OCI-LY1 (cell line): ENCODE data around the gene KCNMB2.

Experiments used
- H2AFZ ChIP-seq: fragments of 200-600 bp; sonication (generic), shearing (Covaris generic); 2 replicates; pipeline ENCODE4 v1.6.0; 2014; ENCODE audit warnings: antibody characterized with exemption, mild to moderate bottlenecking, low read length
- H3F3A ChIP-seq: fragments of 200-600 bp; sonication (generic), shearing (Covaris generic); 2 replicates; pipeline ENCODE4 v1.6.0; 2014; ENCODE audit warnings: mild to moderate bottlenecking, antibody characterized with exemption, low read length, moderate library complexity; ENCODE audit not compliant: insufficient read depth
- H3K27ac ChIP-seq: fragments of 200-600 bp; sonication (generic); 2 replicates; pipeline ENCODE4 v1.5.1; 2014; ENCODE audit warnings: low read length, mixed run types, mild to moderate bottlenecking, low read depth; ENCODE audit not compliant: poor library complexity, severe bottlenecking
- H3K27me3 ChIP-seq: fragments of 200-600 bp; sonication (generic); 2 replicates; pipeline ENCODE4 v1.6.0; 2014; ENCODE audit warnings: antibody characterized with exemption, mild to moderate bottlenecking, low read length, moderate library complexity; ENCODE audit not compliant: insufficient read depth
- H3K36me3 ChIP-seq: fragments of 200-600 bp; sonication (generic); 2 replicates; pipeline ENCODE4 v1.6.1; 2014; ENCODE audit warnings: mild to moderate bottlenecking, antibody characterized with exemption, low read length, moderate library complexity, mixed read lengths; ENCODE audit not compliant: insufficient read depth
- H3K4me1 ChIP-seq: fragments of 200-600 bp; sonication (generic); 2 replicates; pipeline ENCODE4 v1.5.1; 2014; ENCODE audit warnings: mild to moderate bottlenecking, low read length, moderate library complexity; ENCODE audit not compliant: insufficient read depth, severe bottlenecking
- H3K4me2 ChIP-seq: fragments of 200-600 bp; sonication (generic), shearing (Covaris generic); 2 replicates; pipeline ENCODE4 v1.6.1; 2014; ENCODE audit warnings: low read length
- H3K4me3 ChIP-seq: fragments of 200-600 bp; sonication (generic); 2 replicates; pipeline ENCODE4 v1.5.1; 2014; ENCODE audit warnings: low read length, low read depth, mild to moderate bottlenecking, mixed read lengths; ENCODE audit not compliant: poor library complexity, severe bottlenecking
- H3K79me2 ChIP-seq: fragments of 200-600 bp; shearing (Covaris generic); 2 replicates; pipeline ENCODE4 v1.6.1; 2016; ENCODE audit warnings: mixed run types, low read length, mixed read lengths; ENCODE audit not compliant: insufficient read depth
- H3K9ac ChIP-seq: fragments of 200-600 bp; sonication (generic), shearing (Covaris generic); 2 replicates; pipeline ENCODE4 v1.6.1; 2014; ENCODE audit warnings: mild to moderate bottlenecking, low read length, mixed read lengths
- H3K9me2 ChIP-seq: fragments of 200-600 bp; sonication (generic), shearing (Covaris generic); 2 replicates; pipeline ENCODE4 v1.6.1; 2014; ENCODE audit warnings: low read depth, mild to moderate bottlenecking, low read length, mixed read lengths
- H3K9me3 ChIP-seq: fragments of 200-600 bp; shearing (Covaris generic); 2 replicates; pipeline ENCODE4 v1.6.1; 2014; ENCODE audit warnings: low read length, mixed read lengths
- H4K20me1 ChIP-seq: fragments of 200-600 bp; sonication (generic), shearing (Covaris generic); 2 replicates; pipeline ENCODE4 v1.6.0; 2016; ENCODE audit warnings: mild to moderate bottlenecking, low read length; ENCODE audit not compliant: insufficient read depth
- CTCF ChIP-seq: fragments of 200-600 bp; sonication (generic), shearing (Covaris generic); IDR thresholded peaks from 2 replicates; pipeline ENCODE4 v1.5.1; 2017; ENCODE audit warnings: mild to moderate bottlenecking, antibody characterized with exemption, low read length, moderate library complexity, mixed read lengths
- EZH2 ChIP-seq: fragments of 200-600 bp; sonication (generic), shearing (Covaris generic); IDR thresholded peaks from 2 replicates; pipeline ENCODE4 v1.8.0; 2017; ENCODE audit warnings: borderline replicate concordance, mixed run types, mild to moderate bottlenecking, antibody characterized with exemption, low read length, moderate library complexity, mixed read lengths

The KCNMB2 gene

GRCh38 chr3:178709051-178709450, 172.8 kb downstream of the KCNMB2 start:
- TF ChIP-seq EZH2, result no peak
- no peak for TF ChIP-seq CTCF
- no peaks in the 10 kb centered on the region for H3K27me3 ChIP-seq
- no peak overlapping the region for H2AFZ ChIP-seq
- no peaks in the 10 kb centered on the region for H3K9me3 ChIP-seq
- no peak overlapping the region for H3K27ac ChIP-seq
- H4K20me1 ChIP-seq, result no peaks in the 10 kb centered on the region
- H3K9ac ChIP-seq, result no peak overlapping the region
- no peak overlapping the region for H3K4me3 ChIP-seq
- no peaks in the 10 kb centered on the region for H3F3A ChIP-seq
- H3K4me2 ChIP-seq, result no peak overlapping the region
- H3K79me2 ChIP-seq, result no peaks in the 10 kb centered on the region
- no peaks in the 10 kb centered on the region for H3K9me2 ChIP-seq
- H3K4me1 ChIP-seq, result no peaks in the 10 kb centered on the region
- no peaks in the 10 kb centered on the region for H3K36me3 ChIP-seq

GRCh38 chr3:178711753-178712152, 175.5 kb downstream of the KCNMB2 start:
- TF ChIP-seq EZH2, result no peak
- no peak for TF ChIP-seq CTCF
- Histone ChIP-seq H3F3A (no peaks in the 10 kb centered on the region), H3K4me1 (no peaks in the 10 kb centered on the region), H3K9me3 (no peaks in the 10 kb centered on the region), H3K4me3 (no peak overlapping the region), H3K9ac (no peak overlapping the region), H3K4me2 (no peak overlapping the region), H3K36me3 (no peaks in the 10 kb centered on the region), H3K27me3 (no peaks in the 10 kb centered on the region), H2AFZ (no peak overlapping the region), H3K79me2 (no peaks in the 10 kb centered on the region), H4K20me1 (no peaks in the 10 kb centered on the region), H3K27ac (no peak overlapping the region), H3K9me2 (no peaks in the 10 kb centered on the region)

- no peak for TF ChIP-seq EZH2
- TF ChIP-seq CTCF, result no peak
- no peaks in the 10 kb centered on the region for H3K79me2 ChIP-seq
- no peaks in the 10 kb centered on the region for H3K27me3 ChIP-seq
- no peak overlapping the region for H3K4me2 ChIP-seq
- no peak overlapping the region for H3K27ac ChIP-seq
- H3K4me3 ChIP-seq, result no peak overlapping the region
- H3F3A ChIP-seq, result no peaks in the 10 kb centered on the region
- no peaks in the 10 kb centered on the region for H3K9me2 ChIP-seq
- no peaks in the 10 kb centered on the region for H4K20me1 ChIP-seq
- no peak overlapping the region for H2AFZ ChIP-seq
- no peaks in the 10 kb centered on the region for H3K9me3 ChIP-seq
- no peak overlapping the region for H3K9ac ChIP-seq
- no peaks in the 10 kb centered on the region for H3K36me3 ChIP-seq
- H3K4me1 ChIP-seq, result no peaks in the 10 kb centered on the region
These were observed 176.0 kb downstream of the KCNMB2 start for GRCh38 chr3:178712247-178712646.
